Endothelial cell of umbilical vein (primary cell): Measurements from ENCODE around the gene ICE1. TPM values are rescaled to one million over a fixed set of nuclear protein-coding genes. Genes with fewer than 3 reads are reported as not detected.

ENCODE experiments used
- BruUV-seq: library from RNA; stranded (reverse); fragments of 400-500 nt; replicated peaks from 2 replicates; lab custom pipeline; 2021; lab: Mats Ljungman, UMichigan
- CTCF ChIA-PET: fragments of 300-600, 350-600 bp; sonication (Branson Sonifier 250); formaldehyde crosslinking; loops from one replicate; lab custom pipeline; 2021; ENCODE audit warnings: antibody characterized with exemption, inconsistent platforms; lab: Charles Lee
- POLR2A ChIA-PET: fragments of 300-600, 350-600 bp; sonication (Branson Sonifier 250); formaldehyde crosslinking; loops from one replicate; lab custom pipeline; 2021; ENCODE audit warnings: antibody characterized with exemption, inconsistent platforms; lab: Charles Lee
- DNase-seq: peaks from one replicate; pipeline ENCODE4 v3.0.0-alpha.2; 2011; ENCODE audit warnings: low read depth, low spot score
- FAIRE-seq: peaks from 2 replicates; lab custom pipeline; 2011; peaks lifted over from hg19 to GRCh38; lab: Jason Lieb, UNC
- H2AFZ ChIP-seq: 2 replicates; pipeline ENCODE4 v1.6.0; 2012; ENCODE audit warnings: low read depth, low read length, control low read depth, inconsistent platforms
- H3K27ac ChIP-seq: 2 replicates; pipeline ENCODE4 v1.5.1; 2011; ENCODE audit warnings: low read depth, mild to moderate bottlenecking, control low read depth, low read length, moderate library complexity; ENCODE audit not compliant: insufficient read depth
- H3K27me3 ChIP-seq, 2 experiments: 2 replicates each; pipeline versions ENCODE4 v1.6.0 to v1.6.1; 2011; ENCODE audit warnings: low read length in 2 of 2, mixed read lengths in 1 of 2; ENCODE audit not compliant: control insufficient read depth in 2 of 2, insufficient read depth in 2 of 2
- H3K36me3 ChIP-seq, 2 experiments: 2 replicates in 1 of 2; 3 replicates in 1 of 2; pipeline ENCODE4 v1.5.1; 2011; ENCODE audit warnings: low read length in 2 of 2, mild to moderate bottlenecking in 1 of 2, moderate library complexity in 1 of 2; ENCODE audit not compliant: control insufficient read depth in 2 of 2, insufficient read depth in 2 of 2; ENCODE audit errors: extremely low read depth in 1 of 2
- H3K4me1 ChIP-seq: 3 replicates; pipeline ENCODE4 v1.5.1; 2011; ENCODE audit warnings: mild to moderate bottlenecking, low read length; ENCODE audit not compliant: control insufficient read depth, insufficient read depth; ENCODE audit errors: extremely low read depth
- H3K4me2 ChIP-seq: 2 replicates; pipeline ENCODE4 v1.6.1; 2011; ENCODE audit warnings: low read length, control low read depth, mixed read lengths; ENCODE audit not compliant: insufficient read depth
- H3K4me3 ChIP-seq, 3 experiments: fragments of 200-600 bp in 1 of 3; sonication (generic), shearing (Covaris generic) in 1 of 3; replicated peaks in 1 of 3; 2 replicates each; pipeline ENCODE4 v1.5.1; 2011 to 2016; ENCODE audit warnings: control low read depth in 3 of 3, low read length in 3 of 3, mild to moderate bottlenecking in 2 of 3, inconsistent platforms in 1 of 3, low read depth in 1 of 3, moderate library complexity in 1 of 3; ENCODE audit not compliant: insufficient read depth in 1 of 3
- H3K79me2 ChIP-seq: 2 replicates; pipeline ENCODE4 v1.6.0; 2012; ENCODE audit warnings: low read length, inconsistent platforms; ENCODE audit not compliant: control insufficient read depth, insufficient read depth
- H3K9ac ChIP-seq: replicated peaks from 2 replicates; pipeline ENCODE3; 2011; ENCODE audit warnings: low read length, control low read depth; ENCODE audit not compliant: insufficient read depth; ENCODE audit errors: extremely low read depth
- H3K9me1 ChIP-seq: replicated peaks from 3 replicates; pipeline ENCODE4 v1.6.0; 2011; ENCODE audit warnings: mild to moderate bottlenecking, low read length; ENCODE audit not compliant: control insufficient read depth, insufficient read depth; ENCODE audit errors: extremely low read depth
- H3K9me3 ChIP-seq: replicated peaks from 2 replicates; pipeline ENCODE4 v1.5.1; 2012; ENCODE audit warnings: low read length, inconsistent platforms; ENCODE audit not compliant: control insufficient read depth, insufficient read depth
- H4K20me1 ChIP-seq: replicated peaks from 2 replicates; pipeline ENCODE3; 2011; ENCODE audit warnings: mild to moderate bottlenecking, low read length; ENCODE audit not compliant: control insufficient read depth, insufficient read depth; ENCODE audit errors: extremely low read depth
- CTCF ChIP-seq, 2 donors: IDR thresholded peaks; 1 replicate in 1 of 2; 2 replicates in 1 of 2; pipeline ENCODE4 v1.5.1; 2011; ENCODE audit warnings: low read length in 2 of 2, mild to moderate bottlenecking in 2 of 2, moderate library complexity in 2 of 2, control low read depth in 1 of 2, inconsistent platforms in 1 of 2, low read depth in 1 of 2; ENCODE audit not compliant: insufficient read depth in 1 of 2; ENCODE audit errors: extremely low read depth in 1 of 2
- EZH2 ChIP-seq: IDR thresholded peaks from 2 replicates; pipeline ENCODE4 v1.6.1; 2012; ENCODE audit warnings: borderline replicate concordance, low read depth, mild to moderate bottlenecking, moderate library complexity, low read length, inconsistent platforms; ENCODE audit not compliant: severe bottlenecking
- FOS ChIP-seq: IDR thresholded peaks from 2 replicates; pipeline ENCODE4 v1.6.1; 2011; ENCODE audit warnings: mild to moderate bottlenecking, low read length, moderate library complexity, borderline replicate concordance; ENCODE audit not compliant: insufficient read depth
- GATA2 ChIP-seq: IDR thresholded peaks from 2 replicates; pipeline ENCODE4 v1.7.0; 2011; ENCODE audit warnings: low read depth, mild to moderate bottlenecking, moderate library complexity, mixed read lengths, low read length; ENCODE audit not compliant: insufficient read length, insufficient read depth
- JUN ChIP-seq: IDR thresholded peaks from 2 replicates; pipeline ENCODE4 v1.6.1; 2011; ENCODE audit warnings: borderline replicate concordance, low read depth; ENCODE audit not compliant: insufficient read length, insufficient read depth
- MYC ChIP-seq: IDR thresholded peaks from one replicate; pipeline ENCODE4 v1.6.1; 2011; ENCODE audit warnings: mild to moderate bottlenecking, low read depth, low read length
- POLR2AphosphoS5 ChIP-seq: IDR thresholded peaks from 2 replicates; pipeline ENCODE4 v1.6.1; 2012; ENCODE audit warnings: low read depth, mild to moderate bottlenecking, control low read depth, low read length, moderate library complexity; ENCODE audit not compliant: insufficient read depth
- dilution Hi-C: fragments of 300-500 bp; cut with MboI; formaldehyde crosslinking; loops from one replicate; pipeline ENCODE4 v1.15.0; 2019; ENCODE audit warnings: low sequenced_read_pairs; ENCODE audit not compliant: extremely low pct_ligation_motif_present
- intact Hi-C: fragments of 100-400 bp; cut with micrococcal nuclease; formaldehyde crosslinking; loops from one replicate; pipeline ENCODE4 v1.10.0; 2022
- polyA plus RNA-seq, 4 experiments: library from polyadenylated mRNA; depleted of rRNA in 3 of 4; stranded (reverse) in 3 of 4; unstranded in 1 of 4; fragments of >200 nt; gene quantifications; 2 replicates each; pipeline versions ENCODE4 v1.2.1 to v1.2.3, GENCODE V29; 2011 to 2012; ENCODE audit warnings: missing spikeins in 1 of 4
- total RNA-seq: library from RNA; stranded (reverse); gene quantifications from 2 replicates; pipeline ENCODE4 v1.2.3, GENCODE V29; 2021

The ICE1 gene
- total and polyA plus RNA-seq, 2 donors (not counting 3 experiments of a cell fraction or from before 2014, with no cell fraction given): 8.8 to 29.1 TPM

GRCh38 chr5:5423586-5423985 lies 1.1 kb downstream of the ICE1 start:
- TF ChIP-seq POLR2AphosphoS5: no peak
- no peak for TF ChIP-seq EZH2
- Histone ChIP-seq H3K9me1 (no peaks in the 10 kb centered on the region), H3K36me3 (no peaks in the 10 kb centered on the region), H3K27me3 (no peaks in the 10 kb centered on the region), H3K79me2 (peaks cover 59% of the 10 kb centered on the region), H3K9ac (peak overlapping the region; percentile 78), H2AFZ (no peak overlapping the region), H3K27ac (no peak overlapping the region), H3K4me1 (peaks cover 28% of the 10 kb centered on the region), H4K20me1 (peaks cover 2% of the 10 kb centered on the region), H3K4me2 (peak overlapping the region; percentile 90), H3K9me3 (no peaks in the 10 kb centered on the region), H3K4me3 (peak overlapping the region; percentile 75 to 78 (median 78))
- DNase-seq: no peak
- ChIA-PET POLR2A (no interaction called here), CTCF (no interaction called here)
- FAIRE-seq: no peak
- intact Hi-C loops (loop anchor here (2.0 kb wide), 1 partner anchor 1289 kb away; the partner anchor contains the start of gene TENT4A), dilution Hi-C loops (no loop called here)
- BruUV-seq: no TSS peak

DNA sequence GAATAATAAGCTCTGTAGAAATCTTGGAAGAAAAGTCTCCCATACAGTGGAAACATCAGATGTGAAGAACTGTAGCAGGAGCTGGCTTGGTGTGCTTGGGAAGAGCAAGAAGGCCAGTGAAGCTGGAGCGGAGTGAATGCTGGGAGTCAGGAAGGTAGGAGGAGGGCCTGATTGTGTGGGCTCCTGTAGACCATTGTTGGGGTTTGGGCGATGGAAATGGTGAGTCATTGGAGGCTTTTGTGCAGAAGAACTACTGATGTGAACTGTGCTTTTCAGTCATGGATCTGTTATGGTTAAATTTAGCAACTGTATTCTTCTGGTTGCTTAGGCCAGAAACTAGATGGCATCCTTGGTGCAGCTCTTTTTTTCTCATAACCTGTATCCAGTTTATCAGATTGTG lies 2.3 kb downstream of the ICE1 start:
- CTCF ChIA-PET: no interaction called here
- peak; percentile 21 for DNase-seq
- Histone ChIP-seq H3K79me2 (peaks cover 71% of the 10 kb centered on the region), H3K9me3 (no peaks in the 10 kb centered on the region), H3K4me2 (no peak overlapping the region), H3K4me3 (no peak overlapping the region), H4K20me1 (peaks cover 2% of the 10 kb centered on the region), H3K9ac (no peak overlapping the region), H2AFZ (no peak overlapping the region), H3K27ac (no peak overlapping the region), H3K9me1 (no peaks in the 10 kb centered on the region), H3K36me3 (no peaks in the 10 kb centered on the region), H3K4me1 (peaks cover 26% of the 10 kb centered on the region), H3K27me3 (no peaks in the 10 kb centered on the region)
- POLR2A ChIA-PET: no interaction called here
- BruUV-seq: no TSS peak
- intact Hi-C loops: no loop called here
- no peak for TF ChIP-seq MYC
- TF ChIP-seq FOS: peak; percentile 35
- TF ChIP-seq POLR2AphosphoS5: no peak
- no peak for TF ChIP-seq GATA2
- peak; percentile 32 for TF ChIP-seq JUN
- TF ChIP-seq CTCF (IDR thresholded peaks at IDR 0.05; ENCODE audit: extremely low read depth in 1 of 2, insufficient read depth in 1 of 2, low read depth in 1 of 2, low read length in 2 of 2): no peak
- no peak for FAIRE-seq
- dilution Hi-C loops: no loop called here
